K562 (cell line): ENCODE data around the gene COL26A1. TPM values are rescaled to one million over a fixed set of nuclear protein-coding genes. Genes with fewer than 3 reads are reported as not detected.

ENCODE experiments used
- ATAC-seq: fragments of 200-7000 bp; cut with Tn5 transposase; 3 replicates; pipeline ENCODE4 v1.9.1; 2020; ENCODE audit warnings: moderate library complexity
- BruUV-seq: library from RNA; stranded (reverse); fragments of 400-500 nt; replicated peaks from 2 replicates; lab custom pipeline; 2021; lab: Mats Ljungman, UMichigan
- CTCF ChIA-PET: fragments of 300-600 bp; formaldehyde crosslinking; extraction: SDS; loops from one replicate; lab custom pipeline; 2021; ENCODE audit warnings: low intra/inter-chr PET ratio; lab: Yijun Ruan, JAX
- POLR2A ChIA-PET: fragments of 300-600, 350-650 bp; sonication (Branson Sonifier 250); formaldehyde crosslinking; extraction: SDS; loops from one replicate; lab custom pipeline; 2021; ENCODE audit warnings: antibody characterized with exemption, inconsistent platforms; lab: Yijun Ruan, JAX
- DNase-seq, 4 experiments: peaks; one replicate each; pipeline versions ENCODE4 v3.0.0 to v3.0.0-alpha.2; 2011 to 2018; ENCODE audit warnings: low spot score in 3 of 4, mixed read lengths in 3 of 4; ENCODE audit errors: extremely low read depth in 1 of 4
- FAIRE-seq: peaks from 2 replicates; lab custom pipeline; 2011; peaks lifted over from hg19 to GRCh38; lab: Jason Lieb, UNC
- H2AFZ ChIP-seq: 2 replicates; pipeline ENCODE4 v1.6.0; 2011; ENCODE audit warnings: low read depth, low read length, control low read depth, inconsistent platforms
- H3K27ac ChIP-seq: fragments of 200-600 bp; 3 replicates; pipeline ENCODE4 v1.8.0; 2011; ENCODE audit warnings: low read depth, mild to moderate bottlenecking, control low read depth, inconsistent platforms, low read length, moderate library complexity, mixed read lengths; ENCODE audit errors: extremely low read depth
- H3K27me3 ChIP-seq, 2 experiments: fragments of 300-600 bp in 1 of 2; 2 replicates in 1 of 2; 3 replicates in 1 of 2; pipeline versions ENCODE4 v1.6.0 to v1.8.0; 2011; ENCODE audit warnings: inconsistent platforms in 2 of 2, low read length in 2 of 2, mild to moderate bottlenecking in 1 of 2, mixed read lengths in 1 of 2, moderate library complexity in 1 of 2; ENCODE audit not compliant: control insufficient read depth in 2 of 2, insufficient read depth in 2 of 2
- H3K36me3 ChIP-seq: fragments of 300-600 bp; 3 replicates; pipeline ENCODE4 v1.8.0; 2011; ENCODE audit warnings: mild to moderate bottlenecking, low read length, inconsistent platforms; ENCODE audit not compliant: control insufficient read depth, insufficient read depth
- H3K4me1 ChIP-seq, 2 experiments: fragments of 200-600 bp in 1 of 2; replicated peaks in 1 of 2; 2 replicates in 1 of 2; 3 replicates in 1 of 2; pipeline versions ENCODE4 v1.5.1 to v1.8.0; 2011; ENCODE audit warnings: inconsistent platforms in 2 of 2, low read length in 2 of 2, mild to moderate bottlenecking in 1 of 2, mixed read lengths in 1 of 2, moderate library complexity in 1 of 2; ENCODE audit not compliant: control insufficient read depth in 2 of 2, insufficient read depth in 2 of 2
- H3K4me2 ChIP-seq: 2 replicates; pipeline ENCODE4 v1.6.1; 2011; ENCODE audit warnings: low read length, control low read depth, inconsistent platforms, mixed read lengths; ENCODE audit not compliant: insufficient read depth
- H3K4me3 ChIP-seq: fragments of 200-600 bp; sonication (generic), shearing (Covaris generic); 2 replicates; pipeline ENCODE4 v1.5.1; 2016; ENCODE audit warnings: control low read depth, inconsistent platforms
- H3K79me2 ChIP-seq: fragments of 200-600 bp; 3 replicates; pipeline ENCODE4 v1.8.0; 2011; ENCODE audit warnings: low read length, inconsistent platforms; ENCODE audit not compliant: control insufficient read depth, insufficient read depth
- H3K9ac ChIP-seq, 2 experiments: 2 replicates each; pipeline versions ENCODE4 v1.6.0 to v1.6.1; 2011; ENCODE audit warnings: low read depth in 2 of 2, low read length in 2 of 2, control low read depth in 1 of 2, inconsistent platforms in 1 of 2, mild to moderate bottlenecking in 1 of 2, mixed read lengths in 1 of 2; ENCODE audit not compliant: insufficient read depth in 1 of 2
- H3K9me1 ChIP-seq: one replicate; pipeline ENCODE4 v1.6.0; 2011; ENCODE audit warnings: inconsistent platforms, mild to moderate bottlenecking, low read length, moderate library complexity; ENCODE audit not compliant: control insufficient read depth, insufficient read depth
- H3K9me3 ChIP-seq: replicated peaks from 2 replicates; pipeline ENCODE4 v1.5.1; 2011; ENCODE audit warnings: low read depth, low read length, inconsistent platforms; ENCODE audit not compliant: control insufficient read depth, insufficient read depth
- H4K20me1 ChIP-seq: replicated peaks from 2 replicates; pipeline ENCODE4 v1.6.1; 2011; ENCODE audit warnings: low read length, inconsistent platforms, mixed read lengths; ENCODE audit not compliant: control insufficient read depth, insufficient read depth
- E2F4 ChIP-seq: sonication (generic); formaldehyde crosslinking; IDR thresholded peaks from 2 replicates; pipeline ENCODE4 v1.8.0; 2022; ENCODE audit warnings: mild to moderate bottlenecking, low read depth, missing genetic modification reagents
- MBD1 ChIP-seq: fragments of 250-450 bp; sonication (Bioruptor Pico); IDR thresholded peaks from 2 replicates; pipeline ENCODE4 v1.8.0; 2022; ENCODE audit warnings: inconsistent platforms
- MIER1 ChIP-seq: fragments of 450-650 bp; IDR thresholded peaks from 2 replicates; pipeline ENCODE4 v1.6.1; 2016; ENCODE audit warnings: antibody characterized with exemption, mild to moderate bottlenecking, low read depth
- NR0B1 ChIP-seq: fragments of 450-650 bp; IDR thresholded peaks from one replicate; pipeline ENCODE4 v1.6.1; 2018; ENCODE audit warnings: mild to moderate bottlenecking, moderate library complexity; ENCODE audit not compliant: partially characterized antibody
- NR2C1 ChIP-seq, 2 experiments: fragments of 450-650 bp; IDR thresholded peaks; 2 replicates each; pipeline ENCODE4 v1.6.1; 2017; ENCODE audit warnings: mild to moderate bottlenecking in 2 of 2, antibody characterized with exemption in 1 of 2, inconsistent platforms in 1 of 2, missing compliant biosample characterization in 1 of 2, missing genetic modification characterization in 1 of 2
- SMAD1 ChIP-seq: fragments of 150-350 bp; IDR thresholded peaks from 2 replicates; pipeline ENCODE4 v1.6.1; 2014; ENCODE audit warnings: low read length, low read depth; ENCODE audit not compliant: partially characterized antibody
- SRF ChIP-seq, 2 experiments: fragments of 250-450, 450-650 bp in 1 of 2; sonication (Bioruptor Pico) in 1 of 2; sonication (generic) in 1 of 2; formaldehyde crosslinking; IDR thresholded peaks; 2 replicates each; pipeline versions ENCODE4 v1.5.0 to v1.5.1; 2020 to 2022; ENCODE audit warnings: mild to moderate bottlenecking in 1 of 2, missing genetic modification reagents in 1 of 2
- TAF9B ChIP-seq: fragments of 450-650 bp; IDR thresholded peaks from 2 replicates; pipeline ENCODE4 v1.6.1; 2018; ENCODE audit warnings: mild to moderate bottlenecking; ENCODE audit not compliant: partially characterized antibody
- TEAD4 ChIP-seq, 2 experiments: sonication (generic) in 1 of 2; formaldehyde crosslinking in 1 of 2; IDR thresholded peaks; 2 replicates each; pipeline versions ENCODE4 v1.6.1 to v1.8.0; 2012 to 2022; ENCODE audit warnings: borderline replicate concordance in 1 of 2, inconsistent platforms in 1 of 2, low read length in 1 of 2, mild to moderate bottlenecking in 1 of 2, missing genetic modification reagents in 1 of 2
- ZBTB11 ChIP-seq, 3 experiments: fragments of 200-800 bp in 1 of 3; fragments of 250-450 bp in 1 of 3; fragments of 450-650 bp in 1 of 3; sonication (Bioruptor Pico) in 1 of 3; sonication (Bioruptor generic) in 1 of 3; formaldehyde crosslinking in 1 of 3; IDR thresholded peaks; 2 replicates each; pipeline versions ENCODE4 v1.6.1 to v1.8.0; 2016 to 2022; ENCODE audit warnings: mild to moderate bottlenecking in 2 of 3, missing genetic modification characterization in 2 of 3, missing compliant biosample characterization in 1 of 3, moderate library complexity in 1 of 3
- ZNF436 ChIP-seq: fragments of 250-450, 450-650 bp; sonication (Bioruptor Pico); formaldehyde crosslinking; IDR thresholded peaks from 2 replicates; pipeline ENCODE4 v1.7.0; 2020; ENCODE audit warnings: mild to moderate bottlenecking
- ZNF507 ChIP-seq: conservative IDR thresholded peaks from 2 replicates; pipeline ENCODE4 v1.6.1; 2017; ENCODE audit warnings: missing genetic modification characterization, missing compliant biosample characterization
- ZNF766 ChIP-seq: fragments of 200-800 bp; sonication (Bioruptor generic); conservative IDR thresholded peaks from 2 replicates; pipeline ENCODE4 v1.6.1; 2016; ENCODE audit warnings: missing genetic modification characterization, missing compliant biosample characterization
- WGBS: fragments of 100-300 bp; shearing (Covaris generic); methylation state at CpG from one replicate; pipeline ENCODE4 v1.1.6; 2016; ENCODE audit warnings: low coverage, mixed read lengths; ENCODE audit not compliant: insufficient coverage; ENCODE audit errors: missing lambda C conversion rate; 5-methylcytosine and 5-hydroxymethylcytosine counted together
- in situ Hi-C: fragments of 300-500 bp; cut with MboI; formaldehyde crosslinking; loops from 4 replicates; pipeline ENCODE4 v1.15.0; 2018; ENCODE audit warnings: inconsistent platforms, mixed read lengths
- intact Hi-C: fragments of 100-400 bp; cut with micrococcal nuclease; formaldehyde crosslinking; loops from 2 replicates; pipeline ENCODE4 v1.14.2; 2022
- polyA plus RNA-seq, 8 experiments: library from polyadenylated mRNA; depleted of rRNA in 4 of 8; stranded (reverse) in 5 of 8; unstranded in 3 of 8; fragments of >200 nt; fragmentation: Nextera tagmentation in 2 of 8; fragmentation: Illumina TruSeq in 1 of 8; extraction: Ambion mirVana in 2 of 8; extraction: Trizol in 1 of 8; gene quantifications; 2 replicates each; pipeline versions ENCODE4 v1.2.1 to v1.2.3, GENCODE V29; 2011 to 2014; ENCODE audit warnings: inconsistent platforms in 1 of 8, missing spikeins in 1 of 8
- total RNA-seq, 7 experiments: library from RNA; depleted of rRNA in 6 of 7; stranded (reverse); fragments of >200 nt in 6 of 7; fragmentation: Illumina TruSeq in 2 of 7; extraction: Trizol in 2 of 7; gene quantifications; 2 replicates each; pipeline versions ENCODE4 v1.2.1 to v1.2.3, GENCODE V29; 2011 to 2021; ENCODE audit warnings: low replicate concordance in 1 of 7

Gene COL26A1
- total and polyA plus RNA-seq, 9 of the 15 experiments (the other 6 are each of a cell fraction or from before 2014, with no cell fraction given): 0.04 to 0.39 (median 0.07) TPM; not detected in 5

DNA sequence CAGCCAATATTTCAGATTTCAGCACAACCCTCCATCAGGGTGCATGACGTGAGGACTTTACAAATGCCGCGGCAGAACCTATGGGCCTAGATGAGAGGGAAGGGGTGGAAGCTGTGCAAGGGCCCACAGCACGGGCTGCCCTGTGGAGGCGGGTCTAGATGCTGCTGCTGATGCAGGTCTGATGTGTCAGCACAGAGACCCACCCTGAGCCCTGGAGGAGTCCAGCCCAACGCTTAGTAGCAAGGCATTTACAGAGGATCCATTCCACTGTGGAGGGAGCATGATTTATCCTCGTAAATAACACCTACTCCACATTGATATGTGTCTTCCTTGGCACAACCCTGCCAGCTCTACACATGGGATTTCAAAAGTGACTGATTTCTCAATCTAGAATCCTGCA lies 217.9 kb downstream of the COL26A1 start:
- whole genome bisulfite sequencing: 2% methylated on average over 7 of the region's 7 CpGs
- Histone ChIP-seq H3K27ac (no peak overlapping the region), H4K20me1 (no peaks in the 10 kb centered on the region), H3K4me3 (no peak overlapping the region), H3K9ac (no peak overlapping the region), H3K4me1 (no peaks in the 10 kb centered on the region), H3K79me2 (no peaks in the 10 kb centered on the region), H3K27me3 (peaks cover 14 to 39% of the 10 kb centered on the region in 2 experiments; a peak in 4 of 5 replicates), H3K9me1 (no peaks in the 10 kb centered on the region), H3K9me3 (peaks cover 5% of the 10 kb centered on the region; the same call in 1 of the 2 replicates), H3K4me2 (no peak overlapping the region), H2AFZ (no peak overlapping the region), H3K36me3 (no peaks in the 10 kb centered on the region)
- in situ Hi-C loops (no loop called here), intact Hi-C loops (no loop called here)
- POLR2A ChIA-PET: interaction anchor here (0.6 kb wide), 1 partner anchor 726 kb away, joined by 3 read pairs; no protein-coding TSS in a partner anchor
- CTCF ChIA-PET: no interaction called here
- ATAC-seq (no peak), FAIRE-seq (no peak), DNase-seq (no peak)
- no TSS peak for BruUV-seq
- TF ChIP-seq ZNF766 (CRISPR knock-in tag) (no peak), NR0B1 (no peak), MIER1 (no peak), SMAD1 (no peak), ZNF436 (CRISPR knock-in tag) (no peak), NR2C1 (IDR thresholded peaks at IDR 0.05) (no peak), NR2C1 (tag; IDR thresholded peaks at IDR 0.05) (no peak), SRF (CRISPR knock-in tag; IDR thresholded peaks at IDR 0.05) (no peak), ZBTB11 (CRISPR knock-in tag; IDR thresholded peaks at IDR 0.05) (no peak), TEAD4 (IDR thresholded peaks at IDR 0.05; ENCODE audit: low read length) (no peak), TEAD4 (CRISPR knock-in tag; IDR thresholded peaks at IDR 0.05; ENCODE audit: borderline replicate concordance) (no peak), TAF9B (no peak), MBD1 (CRISPR knock-in tag) (no peak), E2F4 (CRISPR knock-in tag) (no peak), ZNF507 (tag) (no peak)
